Cerebellar nuclear complex (tissue), 1 donor: ENCODE measurements around the gene RAVER1.
"Not testable (repeated sequence)": the region's sequence is repeated elsewhere in the genome, so short reads cannot be mapped to it uniquely, and the experiment has no call there.

ENCODE experiments used
- DNase-seq, 2 experiments: peaks; one replicate each; lab custom pipeline; 2025; lab: John Stamatoyannopoulos, UW

The RAVER1 gene

GRCh38 chr19:10290357-10290875 lies 42.9 kb downstream of the RAVER1 start:
- no peak for DNase-seq

- no peak for DNase-seq
Observed at GRCh38 chr19:10289836-10290356, 43.4 kb downstream of the RAVER1 start, which contains the start of gene ICAM5. Gene ICAM5, plus strand, starts transcription at chr19:10289952. Its CDS starts 92 bp downstream, at chr19:10290044.

- DNase-seq: no peak
Observed at GRCh38 chr19:10289167-10289835, 44.0 kb downstream of the RAVER1 start.

- DNase-seq: no peak
Observed at GRCh38 chr19:10288662-10289166, 44.6 kb downstream of the RAVER1 start.

- no peak for DNase-seq
Observed at GRCh38 chr19:10286803-10287737, 46.3 kb downstream of the RAVER1 start, which contains the start of gene ICAM4. Gene ICAM4, plus strand, starts transcription at chr19:10286955. Its CDS starts 58 bp downstream, at chr19:10287013.

- DNase-seq: no peak
Observed at GRCh38 chr19:10285393-10285792, 47.9 kb downstream of the RAVER1 start.

- no peak for DNase-seq
Observed at GRCh38 chr19:10284960-10285278, 48.4 kb downstream of the RAVER1 start.

- no peak for DNase-seq
Observed at GRCh38 chr19:10284065-10284959, 49.0 kb downstream of the RAVER1 start.

GRCh38 chr19:10283301-10284064 lies 49.8 kb downstream of the RAVER1 start:
- no peak for DNase-seq

GRCh38 chr19:10282043-10282442 lies 51.3 kb downstream of the RAVER1 start:
- not testable (repeated sequence) for DNase-seq

GRCh38 chr19:10279737-10280442 lies 53.4 kb downstream of the RAVER1 start:
- no peak for DNase-seq

GRCh38 chr19:10278935-10279334 lies 54.4 kb downstream of the RAVER1 start:
- DNase-seq: no peak

GRCh38 chr19:10277795-10278589 lies 55.3 kb downstream of the RAVER1 start:
- no peak for DNase-seq

- no peak for DNase-seq
Observed at GRCh38 chr19:10274589-10274988, 58.7 kb downstream of the RAVER1 start.

- no peak for DNase-seq
Observed at GRCh38 chr19:10271543-10272086, 61.7 kb downstream of the RAVER1 start.

- DNase-seq: no peak
Observed at GRCh38 chr19:10270616-10271394, 62.5 kb downstream of the RAVER1 start, which contains the start of gene ICAM1. Gene ICAM1, plus strand, starts transcription at chr19:10271120. Its CDS starts 40 bp downstream, at chr19:10271160.

GRCh38 chr19:10270180-10270615 lies 63.1 kb downstream of the RAVER1 start:
- no peak for DNase-seq
